Esophagus muscularis mucosa (tissue), 4 donors: Measurements from ENCODE around the gene CCR6. TPM values are rescaled to one million over a fixed set of nuclear protein-coding genes. Genes with fewer than 3 reads are reported as not detected.
"Not testable (repeated sequence)": the region's sequence is repeated elsewhere in the genome, so short reads cannot be mapped to it uniquely, and the experiment has no call there.

ENCODE experiments used
- DNase-seq: peaks from one replicate; pipeline ENCODE4 v3.0.0-alpha.2; 2017; ENCODE audit errors: extremely low spot score
- H3K27ac ChIP-seq, 4 donors: fragments of 200-600 bp; sonication (generic); replicated peaks in 1 of 4; 1 replicate in 3 of 4; 2 replicates in 1 of 4; pipeline ENCODE4 v1.5.1; 2016 to 2019; ENCODE audit warnings: mild to moderate bottlenecking in 1 of 4
- H3K27me3 ChIP-seq, 4 donors: fragments of 200-600 bp; sonication (generic); one replicate each; pipeline versions ENCODE4 v1.5.1 to v1.6.0; 2016 to 2019
- H3K36me3 ChIP-seq, 4 donors: fragments of 200-600 bp; sonication (generic); one replicate each; pipeline ENCODE4 v1.5.1; 2016 to 2019
- H3K4me1 ChIP-seq, 4 donors: fragments of 200-600 bp; sonication (generic); one replicate each; pipeline ENCODE4 v1.5.1; 2016 to 2019
- H3K4me3 ChIP-seq, 4 donors: fragments of 200-600 bp; sonication (generic); 1 replicate in 2 of 4; 2 replicates in 2 of 4; pipeline ENCODE4 v1.5.1; 2016 to 2019; ENCODE audit warnings: mild to moderate bottlenecking in 4 of 4, moderate library complexity in 1 of 4
- H3K9me3 ChIP-seq, 4 donors: fragments of 200-600 bp; sonication (generic); 1 replicate in 3 of 4; 2 replicates in 1 of 4; pipeline ENCODE4 v1.5.1; 2016 to 2019
- EP300 ChIP-seq: sonication (generic); formaldehyde crosslinking; IDR thresholded peaks from one replicate; pipeline ENCODE4 v1.6.1; 2017; ENCODE audit warnings: antibody characterized with exemption
- POLR2A ChIP-seq: fragments of 450-650 bp; IDR thresholded peaks from one replicate; pipeline ENCODE4 v1.6.1; 2017; ENCODE audit warnings: antibody characterized with exemption, moderate library complexity, mild to moderate bottlenecking, low read depth
- POLR2AphosphoS5 ChIP-seq, 2 donors: sonication (generic); formaldehyde crosslinking; IDR thresholded peaks; one replicate each; pipeline ENCODE4 v1.6.1; 2017; ENCODE audit warnings: antibody characterized with exemption in 2 of 2
- WGBS: methylation state at CpG from one replicate; pipeline ENCODE4 v1.1.5; 2018; 5-methylcytosine and 5-hydroxymethylcytosine counted together
- intact Hi-C: fragments of 100-400 bp; cut with DNase I; formaldehyde crosslinking; loops from one replicate; pipeline ENCODE4 v1.15.1; 2023
- total RNA-seq, 4 donors: library from RNA; depleted of rRNA; stranded (reverse); fragments of >200 nt; gene quantifications; one replicate each; pipeline versions ENCODE4 v1.1.0 to v1.2.1, GENCODE V29; 2016
- TF ChIP-seq, protein P1 (sequence below), 3 experiments: fragments of 200-600 bp in 2 of 3; fragments of 450-650 bp in 1 of 3; sonication (generic) in 2 of 3; IDR thresholded peaks; one replicate each; pipeline ENCODE4 v1.5.1; 2017 to 2019; ENCODE audit warnings: antibody characterized with exemption in 3 of 3, mild to moderate bottlenecking in 2 of 3, moderate library complexity in 1 of 3

Gene CCR6
- total RNA-seq, 4 donors from 2014 or later = not detected

DNA sequence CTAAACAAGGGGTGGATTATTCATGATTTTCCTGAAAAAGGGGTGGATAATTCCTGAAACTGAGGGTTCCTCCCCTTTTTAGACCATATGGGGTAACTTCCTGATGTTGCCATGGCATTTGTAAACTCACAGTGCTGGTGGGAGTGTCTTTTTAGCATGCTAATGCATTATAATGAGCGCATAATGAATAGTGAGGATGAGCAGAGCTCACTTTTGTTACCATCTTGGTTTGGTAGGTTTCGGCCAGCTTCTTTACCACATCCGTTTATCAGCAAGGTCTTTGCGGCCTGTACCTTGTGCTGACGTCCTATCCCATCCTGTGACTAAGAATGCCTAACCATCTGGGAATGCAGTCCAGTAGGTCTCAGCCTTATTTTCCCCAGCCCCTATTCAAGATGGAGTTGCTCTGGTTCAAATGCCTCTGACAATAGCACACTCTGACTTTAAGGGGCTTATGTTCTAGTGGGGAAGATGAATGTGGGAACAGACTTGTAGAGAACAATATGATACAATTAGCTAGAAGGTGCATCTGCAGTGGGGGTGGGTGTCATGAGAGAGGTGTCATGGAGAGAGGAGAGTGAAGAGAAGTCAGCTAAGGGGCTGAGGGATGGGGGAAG lies 39.1 kb downstream of the CCR6 start:
- intact Hi-C loops = no loop called here
- DNase-seq = no peak
- H3K9me3 ChIP-seq = no peaks in the 10 kb centered on the region
- no peaks in the 10 kb centered on the region for H3K36me3 ChIP-seq
- TF ChIP-seq EP300 (no peak), POLR2A (no peak), POLR2AphosphoS5 (IDR thresholded peaks at IDR 0.05) (no peak)
- TF ChIP-seq, protein P1, sequence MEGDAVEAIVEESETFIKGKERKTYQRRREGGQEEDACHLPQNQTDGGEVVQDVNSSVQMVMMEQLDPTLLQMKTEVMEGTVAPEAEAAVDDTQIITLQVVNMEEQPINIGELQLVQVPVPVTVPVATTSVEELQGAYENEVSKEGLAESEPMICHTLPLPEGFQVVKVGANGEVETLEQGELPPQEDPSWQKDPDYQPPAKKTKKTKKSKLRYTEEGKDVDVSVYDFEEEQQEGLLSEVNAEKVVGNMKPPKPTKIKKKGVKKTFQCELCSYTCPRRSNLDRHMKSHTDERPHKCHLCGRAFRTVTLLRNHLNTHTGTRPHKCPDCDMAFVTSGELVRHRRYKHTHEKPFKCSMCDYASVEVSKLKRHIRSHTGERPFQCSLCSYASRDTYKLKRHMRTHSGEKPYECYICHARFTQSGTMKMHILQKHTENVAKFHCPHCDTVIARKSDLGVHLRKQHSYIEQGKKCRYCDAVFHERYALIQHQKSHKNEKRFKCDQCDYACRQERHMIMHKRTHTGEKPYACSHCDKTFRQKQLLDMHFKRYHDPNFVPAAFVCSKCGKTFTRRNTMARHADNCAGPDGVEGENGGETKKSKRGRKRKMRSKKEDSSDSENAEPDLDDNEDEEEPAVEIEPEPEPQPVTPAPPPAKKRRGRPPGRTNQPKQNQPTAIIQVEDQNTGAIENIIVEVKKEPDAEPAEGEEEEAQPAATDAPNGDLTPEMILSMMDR (IDR thresholded peaks at IDR 0.05) = no peak
- 98% methylated on average over 5 of the region's 5 CpGs for WGBS
- no peaks in the 10 kb centered on the region for H3K27me3 ChIP-seq
- no peak overlapping the region for H3K27ac ChIP-seq
- H3K4me3 ChIP-seq = no peak overlapping the region
- H3K4me1 ChIP-seq = no peaks in the 10 kb centered on the region

DNA sequence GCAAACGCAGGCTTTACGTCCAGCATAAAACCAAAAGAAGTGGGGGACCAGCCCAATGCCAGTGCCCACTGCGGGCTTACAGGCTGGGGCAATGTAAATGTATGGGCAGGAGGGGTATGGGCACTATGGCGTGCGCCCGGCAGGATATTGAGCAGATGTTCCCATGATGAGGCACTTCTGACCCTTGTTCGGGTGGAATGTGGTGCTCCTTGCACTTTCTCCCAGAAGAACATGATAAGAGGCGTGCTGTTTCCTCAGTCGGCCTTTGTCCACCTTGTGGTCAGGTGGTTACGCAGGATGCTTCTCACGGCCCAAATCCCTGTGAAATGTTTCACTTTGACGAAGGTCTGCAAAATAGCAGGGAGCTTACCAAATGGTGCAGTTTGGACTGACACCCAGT lies 39.7 kb downstream of the CCR6 start:
- Histone ChIP-seq H3K4me1 (no peaks in the 10 kb centered on the region), H3K27me3 (no peaks in the 10 kb centered on the region), H3K4me3 (no peak overlapping the region), H3K27ac (no peak overlapping the region), H3K36me3 (no peaks in the 10 kb centered on the region), H3K9me3 (no peaks in the 10 kb centered on the region)
- no peak for TF ChIP-seq POLR2AphosphoS5 (IDR thresholded peaks at IDR 0.05)
- no peak for DNase-seq
- 75% methylated on average over 10 of the region's 12 CpGs for WGBS
- intact Hi-C loops = no loop called here

DNA sequence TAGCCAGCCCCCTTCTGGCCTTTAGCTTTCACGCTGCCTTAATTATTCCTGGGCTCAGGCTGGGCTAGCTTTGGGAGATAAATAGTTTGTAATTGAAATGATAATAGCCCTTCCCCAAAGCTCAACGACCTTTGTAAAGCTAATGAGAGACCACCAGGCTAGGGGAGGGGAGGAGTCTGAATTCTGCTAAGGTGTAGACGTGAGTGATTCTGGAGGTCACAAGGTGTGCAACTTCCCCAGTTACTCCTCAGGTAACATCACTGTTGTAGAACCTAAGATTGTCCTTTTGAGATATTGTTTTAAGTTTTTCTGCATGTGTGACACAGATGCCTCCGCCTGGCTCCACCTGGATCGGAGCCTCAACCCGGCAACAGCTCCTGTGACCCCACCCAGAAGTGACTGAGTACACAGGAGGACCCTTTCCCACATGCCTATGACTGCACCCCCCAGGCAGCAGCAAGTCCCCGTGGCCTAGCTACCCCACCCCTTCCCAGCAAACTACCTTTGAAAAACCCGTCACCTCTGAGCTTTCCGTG lies 40.6 kb downstream of the CCR6 start:
- Histone ChIP-seq H3K4me1 (no peaks in the 10 kb centered on the region), H3K27me3 (no peaks in the 10 kb centered on the region), H3K36me3 (no peaks in the 10 kb centered on the region), H3K27ac (no peak overlapping the region), H3K4me3 (no peak overlapping the region), H3K9me3 (no peaks in the 10 kb centered on the region)
- intact Hi-C loops = no loop called here
- no peak for DNase-seq
- 79% methylated on average over 9 of the region's 9 CpGs for WGBS
- no peak for TF ChIP-seq EP300
- no peak for TF ChIP-seq POLR2AphosphoS5 (IDR thresholded peaks at IDR 0.05)
- TF ChIP-seq, protein P1 (IDR thresholded peaks at IDR 0.05) = no peak
- TF ChIP-seq POLR2A = no peak

DNA sequence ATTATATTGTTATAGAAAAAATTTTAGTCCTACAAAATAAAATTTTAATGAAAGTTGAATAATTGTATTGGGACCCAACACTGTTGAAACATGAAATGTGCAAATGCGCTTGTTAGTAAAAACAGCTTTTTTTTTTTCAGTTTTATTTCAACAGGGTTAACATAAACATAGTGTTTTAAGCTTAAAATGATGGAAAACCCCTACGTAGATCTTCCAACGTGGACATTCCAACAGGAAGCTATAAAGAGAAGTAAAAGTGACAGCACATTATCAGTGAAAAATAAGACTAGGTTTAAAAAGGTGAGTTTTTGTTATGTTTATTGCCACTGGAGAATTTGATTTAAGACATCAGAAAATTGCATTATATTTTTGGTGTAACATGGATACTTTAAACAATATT lies 41.4 kb downstream of the CCR6 start:
- DNase-seq = no peak
- intact Hi-C loops = no loop called here
- no peak overlapping the region for H3K27ac ChIP-seq
- peaks cover 0 to 1% (median 0%) of the 10 kb centered on the region in 4 donors for H3K27me3 ChIP-seq
- no peak for TF ChIP-seq POLR2A
- no peak for TF ChIP-seq POLR2AphosphoS5 (IDR thresholded peaks at IDR 0.05)
- no peak for TF ChIP-seq EP300
- TF ChIP-seq, protein P1 (IDR thresholded peaks at IDR 0.05) = no peak
- H3K9me3 ChIP-seq = no peaks in the 10 kb centered on the region
- H3K36me3 ChIP-seq = no peaks in the 10 kb centered on the region
- no peaks in the 10 kb centered on the region for H3K4me1 ChIP-seq
- WGBS = 69% methylated on average over 3 of the region's 3 CpGs
- H3K4me3 ChIP-seq = no peak overlapping the region

DNA sequence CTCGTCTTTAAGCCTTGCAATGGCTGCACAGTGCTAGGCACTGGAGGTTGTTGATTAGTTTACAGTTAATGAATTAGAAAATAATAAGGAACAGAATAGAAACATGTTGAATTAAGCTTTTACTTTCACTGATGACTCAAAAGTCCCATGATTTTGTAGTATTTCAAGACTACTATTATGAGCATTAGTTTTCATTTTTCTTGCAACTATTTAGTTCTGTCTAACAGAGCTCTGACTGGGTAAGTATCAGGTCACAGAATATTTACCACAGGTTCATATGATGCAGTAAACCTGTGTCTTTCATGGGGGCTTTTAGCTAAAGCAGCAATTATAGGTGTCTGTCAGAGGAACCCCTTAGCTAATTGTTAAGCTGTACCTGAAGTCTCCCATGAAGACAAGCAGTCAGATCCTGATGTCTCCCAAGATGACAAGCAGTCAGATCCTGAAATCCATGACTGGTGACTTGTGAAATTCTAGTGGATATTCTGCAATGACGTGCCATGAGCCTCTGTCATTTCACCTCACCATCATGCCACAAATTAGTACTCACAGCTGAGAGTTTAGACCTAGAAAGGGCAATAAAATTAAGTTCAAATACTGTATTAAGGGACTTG lies 43.1 kb downstream of the CCR6 start:
- Histone ChIP-seq H3K27me3 (peaks cover 0 to 6% (median 0%) of the 10 kb centered on the region in 4 donors), H3K9me3 (no peaks in the 10 kb centered on the region), H3K36me3 (no peaks in the 10 kb centered on the region), H3K27ac (no peak overlapping the region), H3K4me1 (no peaks in the 10 kb centered on the region), H3K4me3 (no peak overlapping the region)
- no peak for DNase-seq
- no peak for TF ChIP-seq EP300
- no peak for TF ChIP-seq POLR2A
- no peak for TF ChIP-seq POLR2AphosphoS5 (IDR thresholded peaks at IDR 0.05)
- TF ChIP-seq, protein P1 (IDR thresholded peaks at IDR 0.05) = no peak
- WGBS = 95% methylated on average over 2 of the region's 2 CpGs
- intact Hi-C loops = no loop called here

DNA sequence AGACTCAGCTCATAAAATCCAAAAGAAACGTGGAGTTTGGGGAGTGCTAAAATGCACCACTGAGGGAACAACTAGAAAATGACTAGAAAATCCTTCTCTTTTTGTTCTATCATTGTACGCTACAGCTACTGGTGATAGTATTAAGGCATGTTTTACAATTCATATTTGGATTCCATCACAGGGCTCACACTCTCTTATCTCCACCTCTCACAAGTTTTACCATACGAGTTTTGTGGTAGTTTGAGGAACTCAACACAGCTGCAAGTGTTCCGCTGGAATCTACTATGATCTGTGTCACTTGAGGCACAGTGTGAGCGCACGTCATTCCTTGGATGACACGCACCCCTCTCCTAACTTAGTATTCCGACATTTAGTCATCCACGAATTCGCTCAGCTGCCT lies 44.8 kb downstream of the CCR6 start:
- H3K4me3 ChIP-seq, H3K4me1 ChIP-seq, intact Hi-C loops, H3K9me3 ChIP-seq, H3K27ac ChIP-seq, H3K36me3 ChIP-seq, DNase-seq: not testable (repeated sequence)
- peaks cover 0 to 22% (median 0%) of the 10 kb centered on the region in 4 donors for H3K27me3 ChIP-seq
- 85% methylated on average over 9 of the region's 10 CpGs for WGBS

DNA sequence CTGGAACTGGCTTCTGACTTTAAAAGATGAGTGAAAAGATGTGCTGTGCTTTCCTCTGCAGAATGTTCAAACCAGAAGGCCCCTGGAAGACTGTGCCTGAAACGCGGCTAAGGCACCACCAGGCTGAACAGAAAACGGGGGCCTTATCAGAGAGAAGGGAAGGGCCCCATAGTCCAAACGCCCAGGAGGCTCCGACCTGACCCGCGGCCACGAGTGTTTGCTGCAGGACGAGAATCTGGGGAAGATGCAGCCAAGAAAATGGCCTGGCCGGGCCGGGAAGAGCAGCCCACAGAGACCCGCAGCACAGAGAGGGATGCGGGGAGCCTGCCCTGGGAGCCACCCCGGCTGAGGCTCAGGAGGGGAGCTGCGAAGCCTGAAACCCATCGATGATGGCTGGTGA lies 45.4 kb downstream of the CCR6 start:
- H3K27me3 ChIP-seq = peaks cover 0 to 22% (median 0%) of the 10 kb centered on the region in 4 donors

DNA sequence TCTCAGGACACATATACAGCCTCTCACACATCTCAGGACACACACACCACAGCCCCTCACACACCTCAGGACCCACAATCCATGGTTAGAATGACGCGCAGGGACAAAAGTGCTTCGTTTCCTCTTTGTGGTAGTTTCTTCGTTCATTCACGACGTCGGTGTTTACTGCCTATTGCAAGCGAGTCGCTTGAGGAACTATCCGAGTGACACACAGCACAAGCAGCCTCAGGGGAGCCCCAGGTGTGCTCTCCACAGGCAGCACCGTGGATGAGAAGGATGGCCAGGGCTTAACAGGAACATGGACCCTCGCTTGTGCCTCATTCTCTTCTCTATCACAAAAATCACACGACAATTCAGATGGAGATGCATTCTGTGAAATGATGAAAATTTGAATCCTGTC lies 47.0 kb downstream of the CCR6 start:
- intact Hi-C loops, H3K9me3 ChIP-seq, H3K4me3 ChIP-seq, DNase-seq, H3K36me3 ChIP-seq, H3K27ac ChIP-seq, H3K4me1 ChIP-seq: not testable (repeated sequence)
- WGBS = 52% methylated on average over 3 of the region's 13 CpGs
- peaks cover 0 to 22% (median 0%) of the 10 kb centered on the region in 4 donors for H3K27me3 ChIP-seq

More for the DNA sequence above, 45.4 kb downstream of the CCR6 start:
- intact Hi-C loops, H3K9me3 ChIP-seq, H3K4me3 ChIP-seq, H3K4me1 ChIP-seq, H3K27ac ChIP-seq, DNase-seq, H3K36me3 ChIP-seq: not testable (repeated sequence)
- 76% methylated on average over 14 of the region's 16 CpGs for WGBS
